Body of pancreas (tissue), 4 donors: Measurements from ENCODE around the gene SLC22A17. TPM values are rescaled to one million over a fixed set of nuclear protein-coding genes. Genes with fewer than 3 reads are reported as not detected.
"Not testable (repeated sequence)": the region's sequence is repeated elsewhere in the genome, so short reads cannot be mapped to it uniquely, and the experiment has no call there.

ENCODE experiments used
- ATAC-seq: fragments of 150-250 bp; one replicate; pipeline ENCODE4 v1.9.1; 2016
- DNase-seq, 4 donors: peaks; one replicate each; pipeline ENCODE4 v3.0.0-alpha.2; 2019
- H3K27ac ChIP-seq, 4 donors: fragments of 200-600 bp; sonication (generic); 1 replicate in 3 of 4; 2 replicates in 1 of 4; pipeline versions ENCODE4 v1.5.1 to v1.6.1; 2016 to 2019; ENCODE audit warnings: mild to moderate bottlenecking in 1 of 4, mixed read lengths in 1 of 4, moderate library complexity in 1 of 4
- H3K27me3 ChIP-seq, 2 donors: fragments of 200-600 bp; sonication (generic); one replicate each; pipeline ENCODE4 v1.6.0; 2016; ENCODE audit warnings: mild to moderate bottlenecking in 1 of 2
- H3K36me3 ChIP-seq, 2 donors: fragments of 200-600 bp; sonication (generic); replicated peaks in 1 of 2; 2 replicates each; pipeline ENCODE4 v1.5.1; 2016; ENCODE audit warnings: low read depth in 2 of 2; ENCODE audit not compliant: insufficient read depth in 1 of 2
- H3K4me1 ChIP-seq: fragments of 200-600 bp; sonication (generic); one replicate; pipeline ENCODE4 v1.6.0; 2016
- H3K4me3 ChIP-seq, 2 donors: fragments of 200-600 bp; sonication (generic); 1 replicate in 1 of 2; 2 replicates in 1 of 2; pipeline ENCODE4 v1.5.1; 2016 to 2019
- H3K9me3 ChIP-seq, 3 donors: fragments of 200-600 bp; sonication (generic); 1 replicate in 2 of 3; 2 replicates in 1 of 3; pipeline ENCODE4 v1.5.1; 2016
- POLR2A ChIP-seq, 3 donors: fragments of 450-650 bp; IDR thresholded peaks; one replicate each; pipeline ENCODE4 v1.6.1; 2016; ENCODE audit warnings: antibody characterized with exemption in 3 of 3, mild to moderate bottlenecking in 2 of 3
- WGBS, 2 donors: methylation state at CpG; one replicate each; pipeline ENCODE4 v1.1.5; 2017; 5-methylcytosine and 5-hydroxymethylcytosine counted together
- intact Hi-C: fragments of 100-400 bp; cut with DNase I; formaldehyde crosslinking; loops from one replicate; pipeline ENCODE4 v1.15.1; 2023
- total RNA-seq, 2 donors: library from RNA; depleted of rRNA; stranded (reverse); fragments of >200 nt; gene quantifications; one replicate each; pipeline ENCODE4 v1.1.0, GENCODE V29; 2016
- TF ChIP-seq, protein P1 (sequence below), 7 experiments: fragments of 450-650 bp in 4 of 7; fragments of 200-600 bp in 3 of 7; sonication (generic) in 3 of 7; IDR thresholded peaks; one replicate each; pipeline ENCODE4 v1.5.1; 2016 to 2019; ENCODE audit warnings: antibody characterized with exemption in 7 of 7

Gene SLC22A17
- 10 to 100 TPM; 20.8 to 36.6 TPM for total RNA-seq

DNA sequence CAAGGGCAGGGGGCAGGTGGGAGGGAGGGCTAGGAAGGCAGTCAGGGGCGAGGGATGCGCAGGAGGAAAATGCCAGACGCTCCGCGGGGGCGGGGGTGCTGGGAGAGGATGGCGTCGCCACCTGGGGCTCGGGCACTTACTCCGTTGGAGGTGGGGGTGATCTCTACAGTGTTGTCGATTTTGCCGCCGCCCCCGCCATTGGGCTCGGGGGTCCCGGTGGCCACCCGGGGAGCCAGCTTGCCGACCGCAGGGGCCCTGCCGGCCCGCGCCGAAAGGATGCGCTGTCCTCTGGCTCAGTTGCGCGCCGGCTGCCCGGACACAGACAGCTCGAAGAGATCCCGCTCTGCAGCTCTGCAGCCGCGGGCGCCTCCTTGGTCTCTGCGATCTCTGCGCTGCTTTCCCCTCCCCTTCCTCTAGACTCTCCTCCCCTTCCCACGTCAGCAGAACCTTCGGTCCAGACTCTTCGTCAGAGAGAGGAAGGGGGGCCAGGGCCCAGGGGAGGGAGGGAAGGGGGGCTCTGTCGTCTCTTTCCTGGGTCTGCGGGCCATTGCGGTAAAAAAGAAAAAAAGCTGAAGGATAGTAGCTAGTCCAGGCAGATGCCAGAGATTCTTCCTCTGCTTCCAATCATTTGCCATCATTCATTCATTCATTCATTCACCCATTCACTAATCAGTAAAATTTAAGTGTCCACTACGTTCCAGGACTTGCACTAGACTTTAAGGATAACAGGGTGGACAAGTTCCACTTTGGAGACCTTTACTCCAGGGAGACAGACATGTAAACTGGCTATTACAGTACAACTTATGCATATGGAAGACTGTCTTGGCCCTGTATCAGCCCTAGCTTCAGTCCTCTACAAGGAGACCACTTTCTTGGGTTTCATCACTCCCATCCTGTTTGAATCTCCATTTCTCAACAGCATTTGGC is at the start of gene SLC22A17:
TSS of gene SLC22A17 (minus strand) at position 382 of the 927 bp plus-strand sequence.
- TF ChIP-seq, protein P1, sequence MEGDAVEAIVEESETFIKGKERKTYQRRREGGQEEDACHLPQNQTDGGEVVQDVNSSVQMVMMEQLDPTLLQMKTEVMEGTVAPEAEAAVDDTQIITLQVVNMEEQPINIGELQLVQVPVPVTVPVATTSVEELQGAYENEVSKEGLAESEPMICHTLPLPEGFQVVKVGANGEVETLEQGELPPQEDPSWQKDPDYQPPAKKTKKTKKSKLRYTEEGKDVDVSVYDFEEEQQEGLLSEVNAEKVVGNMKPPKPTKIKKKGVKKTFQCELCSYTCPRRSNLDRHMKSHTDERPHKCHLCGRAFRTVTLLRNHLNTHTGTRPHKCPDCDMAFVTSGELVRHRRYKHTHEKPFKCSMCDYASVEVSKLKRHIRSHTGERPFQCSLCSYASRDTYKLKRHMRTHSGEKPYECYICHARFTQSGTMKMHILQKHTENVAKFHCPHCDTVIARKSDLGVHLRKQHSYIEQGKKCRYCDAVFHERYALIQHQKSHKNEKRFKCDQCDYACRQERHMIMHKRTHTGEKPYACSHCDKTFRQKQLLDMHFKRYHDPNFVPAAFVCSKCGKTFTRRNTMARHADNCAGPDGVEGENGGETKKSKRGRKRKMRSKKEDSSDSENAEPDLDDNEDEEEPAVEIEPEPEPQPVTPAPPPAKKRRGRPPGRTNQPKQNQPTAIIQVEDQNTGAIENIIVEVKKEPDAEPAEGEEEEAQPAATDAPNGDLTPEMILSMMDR (IDR thresholded peaks at IDR 0.05), result peak in 2 of 7 experiments; percentile 5 to 8
- peak; percentile 46 to 69 (median 55) for TF ChIP-seq POLR2A (IDR thresholded peaks at IDR 0.05)
- Histone ChIP-seq H3K27me3 (no peaks in the 10 kb centered on the region), H3K4me3 (peak within 1 kb of the TSS; percentile 42 to 80), H3K9me3 (no peaks in the 10 kb centered on the region), H3K27ac (peak within 1 kb of the TSS in 3 of 4 donors; percentile 16 to 29 (median 19)), H3K4me1 (peaks cover 16% of the 10 kb centered on the region), H3K36me3 (no peaks in the 10 kb centered on the region)
- ATAC-seq (peak; percentile 87), DNase-seq (peak; percentile 66 to 78 (median 76))
- 1% methylated on average over 16 to 41 of the region's 42 CpGs for WGBS, 2 donors
- intact Hi-C loops, result no loop called here

DNA sequence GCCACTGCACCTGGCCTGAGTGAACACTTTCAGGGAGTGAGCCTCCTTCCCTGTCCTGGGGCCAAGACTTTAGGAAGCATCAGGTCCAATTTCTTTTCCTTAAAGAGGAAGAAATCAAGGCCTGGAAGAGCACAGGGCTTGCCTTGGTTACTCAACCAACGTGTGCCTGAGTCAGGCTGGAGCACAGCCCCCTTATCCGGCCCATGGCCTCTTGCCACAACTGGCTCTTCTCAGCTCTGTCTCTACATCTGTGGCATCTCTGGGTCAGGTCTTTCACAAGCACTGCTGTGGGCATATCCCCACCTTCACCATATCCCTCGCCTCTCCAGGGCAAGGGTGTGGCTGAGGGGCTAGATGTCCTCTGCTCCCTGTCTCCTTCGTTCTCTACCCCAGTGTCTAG is 48.6 kb upstream of the SLC22A17 start:
- no peaks in the 10 kb centered on the region for H3K36me3 ChIP-seq
- WGBS, 2 donors, result 68 to 73% methylated on average over 4 of the region's 4 CpGs
- DNase-seq (no peak), ATAC-seq (no peak)
- no peaks in the 10 kb centered on the region for H3K9me3 ChIP-seq
- no peaks in the 10 kb centered on the region for H3K27me3 ChIP-seq
- H3K4me1 ChIP-seq, result no peaks in the 10 kb centered on the region
- intact Hi-C loops, result no loop called here
- no peak overlapping the region for H3K27ac ChIP-seq
- no peak overlapping the region for H3K4me3 ChIP-seq
- TF ChIP-seq POLR2A (IDR thresholded peaks at IDR 0.05), result no peak
- TF ChIP-seq, protein P1 (IDR thresholded peaks at IDR 0.05), result no peak

DNA sequence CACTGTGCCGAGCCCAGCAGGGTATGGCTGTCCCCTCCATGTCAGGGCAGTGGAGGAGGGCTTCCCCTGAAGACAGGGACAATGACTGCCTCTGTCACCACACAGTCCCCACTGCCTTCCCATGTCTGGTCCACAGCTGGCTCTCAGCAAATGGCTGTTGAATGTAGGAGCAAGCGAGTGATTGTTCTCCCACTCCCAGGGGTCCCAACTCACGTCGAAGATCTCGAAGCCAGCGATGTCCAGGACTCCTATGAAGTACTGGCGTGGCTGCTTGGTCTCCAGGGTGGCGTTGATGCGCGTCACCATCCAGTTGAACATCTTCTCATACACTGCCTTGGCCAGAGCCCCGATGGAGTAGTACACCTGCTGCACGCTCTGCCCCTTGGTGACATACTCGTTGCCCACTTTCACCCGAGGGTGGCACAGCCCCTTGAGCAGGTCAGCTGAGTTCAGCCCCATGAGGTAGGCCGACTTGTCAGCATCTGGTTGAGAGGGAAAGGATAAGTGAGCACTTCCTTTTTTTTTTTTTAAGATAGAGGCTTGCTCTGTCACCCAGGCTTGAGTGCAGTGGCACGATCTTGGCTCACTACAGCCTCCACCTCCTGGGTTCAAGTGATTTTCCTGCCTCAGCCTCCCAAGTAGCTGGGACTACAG is 47.9 kb upstream of the SLC22A17 start:
- H3K4me1 ChIP-seq, H3K9me3 ChIP-seq, ATAC-seq, H3K4me3 ChIP-seq, H3K36me3 ChIP-seq, H3K27me3 ChIP-seq, H3K27ac ChIP-seq, intact Hi-C loops, DNase-seq: not testable (repeated sequence)
- WGBS, 2 donors, result 83 to 86% methylated on average over 14 to 15 of the region's 16 CpGs

DNA sequence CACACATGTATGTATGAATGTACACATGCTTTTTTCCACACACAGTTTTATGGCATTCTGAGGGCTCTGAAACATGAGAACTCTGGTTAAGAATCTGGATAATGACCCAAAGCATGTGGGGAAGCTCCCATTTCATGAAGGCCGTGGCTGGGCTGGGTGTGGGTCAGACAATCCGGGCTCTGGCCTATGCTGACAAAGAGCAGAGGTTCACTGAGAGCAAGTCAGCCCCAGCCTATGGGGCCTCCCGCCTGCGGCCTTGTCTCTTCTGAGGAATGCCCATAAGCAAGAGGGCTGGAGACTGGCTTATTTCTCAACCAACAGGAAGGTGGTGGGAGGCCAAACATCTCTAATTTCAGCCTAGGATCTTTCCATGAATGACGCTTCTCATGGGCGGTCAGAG is 46.9 kb upstream of the SLC22A17 start:
- H3K27me3 ChIP-seq, result no peaks in the 10 kb centered on the region
- no peak overlapping the region for H3K27ac ChIP-seq
- H3K4me1 ChIP-seq, result no peaks in the 10 kb centered on the region
- TF ChIP-seq POLR2A (IDR thresholded peaks at IDR 0.05), result no peak
- TF ChIP-seq, protein P1 (IDR thresholded peaks at IDR 0.05), result no peak
- intact Hi-C loops, result no loop called here
- no peaks in the 10 kb centered on the region for H3K9me3 ChIP-seq
- H3K36me3 ChIP-seq, result no peaks in the 10 kb centered on the region
- ATAC-seq, result no peak
- no peak for DNase-seq
- 82% methylated on average over 4 to 6 of the region's 6 CpGs for WGBS, 2 donors
- no peak overlapping the region for H3K4me3 ChIP-seq

DNA sequence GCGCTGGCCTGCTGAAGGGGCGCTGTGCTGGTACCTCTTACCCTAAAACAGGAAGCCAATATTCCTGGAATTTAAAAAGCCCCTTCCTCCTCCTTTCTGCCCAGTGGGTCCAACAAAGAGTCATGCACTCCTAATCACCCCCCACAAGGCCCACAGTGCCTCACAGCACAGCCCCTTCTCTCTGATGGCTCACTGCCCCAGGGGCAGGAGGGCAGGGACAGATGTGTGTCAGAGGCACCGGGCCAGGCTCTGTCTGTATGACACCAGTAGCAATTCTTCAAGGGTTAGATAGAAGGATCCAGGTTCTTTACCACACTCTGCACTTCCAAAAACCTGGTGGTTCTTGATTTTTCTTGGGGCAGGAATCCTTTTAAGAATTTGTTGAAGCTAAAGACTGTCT is 46.4 kb upstream of the SLC22A17 start:
- no peak overlapping the region for H3K27ac ChIP-seq
- no peak for ATAC-seq
- H3K27me3 ChIP-seq, result no peaks in the 10 kb centered on the region
- intact Hi-C loops, result no loop called here
- H3K9me3 ChIP-seq, result no peaks in the 10 kb centered on the region
- no peak for DNase-seq
- H3K4me3 ChIP-seq, result no peak overlapping the region
- no peak for TF ChIP-seq POLR2A (IDR thresholded peaks at IDR 0.05)
- TF ChIP-seq, protein P1 (IDR thresholded peaks at IDR 0.05), result no peak
- H3K36me3 ChIP-seq, result no peaks in the 10 kb centered on the region
- H3K4me1 ChIP-seq, result no peaks in the 10 kb centered on the region
- 84 to 89% methylated on average over 3 of the region's 3 CpGs for WGBS, 2 donors
